ENCODE data around the gene AKR1C1.
A peak's percentile ranks its signal among the peaks of the same experiment; 100 is the strongest.
"Not testable (repeated sequence)": the region's sequence is repeated elsewhere in the genome, so short reads cannot be mapped to it uniquely, and the experiment has no call there.

The AKR1C1 gene

GRCh38 chr10:4972369-4973142 lies 9.3 kb downstream of the AKR1C1 start:
- not testable (repeated sequence) for H3K27ac ChIP-seq

GRCh38 chr10:4973294-4973693 lies 10.1 kb downstream of the AKR1C1 start:
- not testable (repeated sequence) for H3K27ac ChIP-seq

GRCh38 chr10:4974400-4974799 lies 11.2 kb downstream of the AKR1C1 start:
- H3K27ac ChIP-seq: not testable (repeated sequence)

- H3K27ac ChIP-seq: no peak overlapping the region
- TF ChIP-seq CTCF (conservative IDR thresholded peaks at IDR 0.05) (no peak), ZFX (IDR thresholded peaks at IDR 0.05) (no peak)
Measured at GRCh38 chr10:4977025-4977424, 13.8 kb downstream of the AKR1C1 start.

GRCh38 chr10:4978870-4979269 lies 15.7 kb downstream of the AKR1C1 start:
- TF ChIP-seq ZFX (IDR thresholded peaks at IDR 0.05): no peak
- no peak for TF ChIP-seq CTCF (conservative IDR thresholded peaks at IDR 0.05)
- H3K27ac ChIP-seq: no peak overlapping the region

GRCh38 chr10:4980793-4981192 lies 17.6 kb downstream of the AKR1C1 start:
- no peak overlapping the region for H3K27ac ChIP-seq

GRCh38 chr10:4981722-4982471 lies 18.7 kb downstream of the AKR1C1 start:
- TF ChIP-seq ZFX (IDR thresholded peaks at IDR 0.05) (no peak), CTCF (conservative IDR thresholded peaks at IDR 0.05) (peak; percentile 61)
- H3K27ac ChIP-seq: no peak overlapping the region

More at GRCh38 chr10:4980793-4981192, 17.6 kb downstream of the AKR1C1 start:
- TF ChIP-seq ZFX (IDR thresholded peaks at IDR 0.05) (no peak), CTCF (conservative IDR thresholded peaks at IDR 0.05) (no peak)

- TF ChIP-seq CTCF (conservative IDR thresholded peaks at IDR 0.05): no peak
- TF ChIP-seq ZFX (IDR thresholded peaks at IDR 0.05): no peak
- no peak overlapping the region for H3K27ac ChIP-seq
Measured at GRCh38 chr10:4982764-4983226, 19.6 kb downstream of the AKR1C1 start.
